GM18909 (cell line): ENCODE measurements around the gene RGSL1.

ENCODE experiments used
- ATAC-seq: cut with Tn5 transposase; IDR thresholded peaks from one replicate; pipeline ENCODE4 v1.9.1; 2021; ENCODE audit warnings: mild to moderate bottlenecking; ENCODE audit not compliant: unreplicated experiment, poor library complexity

Gene RGSL1

DNA sequence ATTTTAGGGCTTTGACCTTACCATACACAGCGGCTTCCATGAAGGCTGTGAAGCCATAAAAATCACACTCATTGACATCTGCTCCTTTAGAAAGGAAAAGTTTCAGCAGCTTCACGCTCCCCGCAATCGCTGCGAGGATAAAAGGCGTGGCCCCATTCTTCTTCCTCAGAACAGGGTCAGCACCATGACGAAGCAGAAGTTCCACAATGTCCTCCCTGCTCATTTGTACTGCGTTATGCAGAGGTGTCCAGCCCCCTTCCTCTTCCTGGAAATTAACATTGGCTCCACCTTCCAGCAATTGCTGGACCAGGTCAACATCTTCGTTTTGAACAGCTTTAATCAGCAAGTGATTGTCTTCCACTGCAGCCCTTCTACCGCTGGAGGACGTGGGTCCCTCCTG is 136.4 kb downstream of the RGSL1 start:
- no peak for ATAC-seq

GRCh38 chr1:182587093-182587492 is 137.1 kb downstream of the RGSL1 start:
- no peak for ATAC-seq

- no peak for ATAC-seq
These were observed 137.9 kb downstream of the RGSL1 start for GRCh38 chr1:182587666-182588499.

DNA sequence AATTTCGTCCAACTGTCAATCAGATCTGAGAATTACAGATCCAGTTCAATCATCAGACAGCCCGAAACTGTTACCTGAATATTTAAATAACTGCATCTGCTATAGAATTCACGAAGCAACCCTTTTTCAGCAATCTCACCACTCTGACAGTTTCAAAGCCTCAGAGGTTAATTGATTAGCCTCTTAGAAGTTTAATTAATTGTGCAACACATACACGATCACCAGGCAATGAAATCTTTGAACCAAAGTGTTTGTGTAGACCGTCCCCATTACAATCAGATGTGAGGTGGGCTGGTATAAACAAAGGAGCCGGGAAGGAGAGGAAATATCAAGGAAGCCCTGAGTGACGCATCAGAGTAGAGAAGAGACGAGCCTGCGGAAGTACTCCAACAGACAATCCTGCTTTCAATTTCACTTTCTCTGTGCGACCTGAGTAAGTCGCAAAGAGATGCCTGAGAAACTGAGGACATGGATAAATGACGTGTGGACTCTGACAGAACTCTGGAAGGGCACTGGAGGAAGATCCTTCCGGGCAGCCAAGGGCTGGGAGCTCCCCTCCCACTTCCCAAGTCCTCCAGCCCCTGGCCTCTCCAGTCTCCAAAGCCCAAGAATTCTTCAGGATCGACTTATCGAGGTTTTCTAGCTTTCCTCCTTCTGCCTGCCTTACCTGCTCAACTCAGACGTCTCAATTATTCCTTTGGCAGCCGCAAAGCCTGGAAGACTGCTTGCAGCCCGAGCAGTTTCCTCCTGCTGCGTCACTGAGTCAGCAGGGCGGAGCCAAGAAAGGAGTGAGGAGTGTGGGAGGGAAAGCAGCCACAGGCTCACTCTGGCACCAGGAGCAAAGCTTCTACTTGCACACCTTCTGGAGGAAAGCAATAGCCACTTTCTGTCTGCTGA is 138.8 kb downstream of the RGSL1 start, which contains the start of gene RNASEL:
Gene RNASEL, minus strand, starts transcription at position 757 of the 897 bp plus-strand sequence. CDS start 2,450 bp downstream, outside the sequence.
- ATAC-seq: peak; percentile 82

GRCh38 chr1:182589520-182589919 is 139.6 kb downstream of the RGSL1 start:
- no peak for ATAC-seq

DNA sequence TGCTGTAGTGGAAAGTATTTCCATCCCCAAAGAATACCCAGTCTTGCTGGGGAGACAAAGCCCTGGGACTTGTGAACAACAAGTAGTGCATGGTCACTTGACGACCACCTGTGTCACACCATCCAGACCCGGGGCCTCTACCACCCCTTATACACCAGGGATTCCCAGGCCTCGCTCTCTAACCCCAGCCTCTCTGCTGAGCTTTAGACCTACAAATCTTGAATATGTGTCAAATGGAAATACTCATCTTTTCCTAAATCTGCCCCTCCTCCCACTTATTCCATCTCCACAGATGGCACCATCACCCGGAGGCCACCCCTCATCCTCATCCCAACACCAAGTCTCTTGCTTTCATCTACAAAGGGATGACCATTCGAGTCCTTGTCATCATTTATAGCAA is 140.0 kb downstream of the RGSL1 start:
- no peak for ATAC-seq

GRCh38 chr1:182595641-182596240 is 145.8 kb downstream of the RGSL1 start:
- ATAC-seq: no peak

DNA sequence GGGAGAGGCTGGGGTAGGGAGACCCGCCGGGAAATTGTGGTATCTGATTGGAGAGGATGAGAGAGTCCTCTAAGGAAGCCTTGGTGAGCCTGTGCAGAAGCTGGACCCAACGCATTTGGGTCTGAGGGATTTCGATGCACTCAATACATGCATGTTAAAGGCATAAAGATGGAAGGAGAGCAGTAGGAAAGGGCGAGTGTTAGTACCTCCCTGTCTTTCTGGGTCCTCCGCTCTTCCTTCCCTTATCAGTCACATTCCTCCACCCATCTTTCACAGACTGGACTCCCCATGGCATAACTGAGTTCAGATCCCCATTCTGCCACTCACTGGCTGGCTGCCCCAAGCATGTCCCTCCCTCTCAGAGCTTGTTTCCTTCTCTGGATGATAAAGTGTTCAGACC is 147.0 kb downstream of the RGSL1 start:
- no peak for ATAC-seq

- no peak for ATAC-seq
These were observed 148.3 kb downstream of the RGSL1 start for GRCh38 chr1:182598296-182598695.

GRCh38 chr1:182599339-182599738 is 149.4 kb downstream of the RGSL1 start:
- ATAC-seq: no peak

GRCh38 chr1:182600036-182600713 is 150.2 kb downstream of the RGSL1 start:
- no peak for ATAC-seq

- ATAC-seq: no peak
These were observed 150.9 kb downstream of the RGSL1 start for GRCh38 chr1:182600745-182601415.

DNA sequence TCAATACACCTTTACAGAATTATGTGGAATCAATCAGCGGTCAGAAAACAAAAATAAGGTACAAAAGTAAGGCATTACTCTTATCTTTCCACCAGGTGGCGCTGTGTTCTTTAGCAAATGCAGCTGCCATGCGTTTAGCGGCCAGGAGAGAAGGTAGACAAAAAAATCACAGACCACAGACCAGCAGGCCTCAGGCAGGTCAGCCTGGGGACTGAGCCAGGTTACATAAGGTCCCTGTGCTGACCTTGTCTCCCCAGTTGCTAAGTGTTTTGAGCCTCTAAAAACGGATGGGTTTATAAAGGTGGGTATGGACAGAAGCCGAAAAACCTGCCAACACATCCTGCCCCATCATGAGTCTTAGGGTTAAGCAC is 151.5 kb downstream of the RGSL1 start:
- ATAC-seq: no peak

- no peak for ATAC-seq
These were observed 152.0 kb downstream of the RGSL1 start for GRCh38 chr1:182601913-182602312.

DNA sequence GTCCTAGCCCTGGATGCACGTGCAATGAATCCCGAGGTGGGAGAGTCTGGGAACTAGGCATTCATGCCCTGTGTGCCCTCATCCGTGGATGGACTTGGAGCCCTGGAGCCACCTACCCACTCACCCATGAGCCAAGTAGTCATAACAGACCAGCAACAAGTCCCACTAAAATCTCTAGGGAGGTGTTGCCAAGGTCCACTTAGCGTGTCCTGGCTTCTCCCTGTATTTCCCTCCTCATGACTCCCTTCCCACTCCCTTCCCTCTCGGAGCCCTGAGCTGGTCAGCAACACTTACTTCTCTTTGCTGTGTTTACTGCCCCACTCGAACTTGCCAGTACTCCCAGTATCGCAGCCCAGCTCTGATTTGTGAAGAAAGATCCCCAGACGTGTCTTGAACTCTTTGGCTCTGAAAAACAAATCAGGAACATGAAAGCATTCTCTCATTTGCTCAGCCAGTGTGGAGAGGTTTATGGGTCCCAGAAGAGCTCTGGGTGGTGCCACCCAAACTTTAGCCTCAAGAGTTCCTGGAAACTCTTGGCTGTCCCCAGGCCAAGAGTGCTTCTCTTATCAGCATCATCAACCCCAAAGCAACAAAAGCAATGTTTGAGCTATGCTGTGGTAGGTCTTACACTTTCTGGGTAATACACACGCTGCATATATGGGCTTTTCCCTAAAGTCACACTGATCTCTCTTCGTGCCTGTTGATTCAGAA is 153.1 kb downstream of the RGSL1 start:
- ATAC-seq: no peak

- no peak for ATAC-seq
These were observed 153.8 kb downstream of the RGSL1 start for GRCh38 chr1:182603646-182604174.

DNA sequence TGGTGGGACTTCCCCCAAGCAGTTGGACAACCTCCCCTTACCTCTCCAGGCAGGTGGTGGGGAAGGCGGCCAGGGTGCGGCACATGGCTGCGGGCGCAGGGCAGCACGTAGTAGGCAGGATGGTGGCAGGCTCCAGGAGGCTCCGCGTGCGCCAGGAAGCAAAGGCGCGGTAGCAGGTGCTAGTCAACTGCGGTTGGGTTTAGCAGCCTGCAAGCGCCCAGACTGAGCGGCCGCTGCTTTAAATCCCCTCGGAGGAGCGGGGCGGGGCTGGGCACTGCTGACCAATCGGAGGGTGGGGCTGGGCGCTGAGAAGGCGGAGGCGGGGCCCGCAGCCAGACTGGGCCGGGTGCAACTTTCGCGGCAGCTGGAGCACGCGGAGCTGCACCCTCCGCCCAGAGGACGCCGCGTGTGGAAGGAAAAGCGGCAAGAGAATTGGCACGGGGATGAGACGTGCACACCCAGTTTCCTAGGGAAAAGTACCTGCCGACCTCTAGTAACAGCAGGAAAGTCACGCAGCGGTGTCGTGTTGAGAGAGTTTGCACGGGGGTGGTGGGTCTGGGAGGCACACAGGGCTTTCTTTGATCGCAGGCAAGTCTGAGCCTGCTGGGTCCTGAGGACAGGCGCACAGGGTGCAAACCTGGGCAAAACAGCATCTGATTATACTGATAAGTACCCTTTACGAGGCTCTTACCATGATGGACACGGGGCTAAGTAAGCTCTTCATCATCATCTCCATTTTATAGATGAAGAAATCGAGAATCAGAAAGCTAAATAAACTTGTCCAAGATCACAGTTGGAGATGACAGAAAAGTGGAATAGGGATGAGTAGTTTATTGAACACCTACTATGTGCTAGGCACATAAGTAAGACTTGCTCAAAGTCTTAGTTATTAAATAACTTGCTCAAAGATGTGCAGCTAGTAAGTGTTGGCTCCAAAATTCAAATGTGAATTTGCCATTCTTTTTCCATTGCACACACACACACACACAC is 154.5 kb downstream of the RGSL1 start, which contains the start of gene RGS16:
Gene RGS16, minus strand, starts transcription at position 215 of the 990 bp plus-strand sequence. Its CDS starts 130 bp downstream, at position 85.
- ATAC-seq: peak; percentile 92

DNA sequence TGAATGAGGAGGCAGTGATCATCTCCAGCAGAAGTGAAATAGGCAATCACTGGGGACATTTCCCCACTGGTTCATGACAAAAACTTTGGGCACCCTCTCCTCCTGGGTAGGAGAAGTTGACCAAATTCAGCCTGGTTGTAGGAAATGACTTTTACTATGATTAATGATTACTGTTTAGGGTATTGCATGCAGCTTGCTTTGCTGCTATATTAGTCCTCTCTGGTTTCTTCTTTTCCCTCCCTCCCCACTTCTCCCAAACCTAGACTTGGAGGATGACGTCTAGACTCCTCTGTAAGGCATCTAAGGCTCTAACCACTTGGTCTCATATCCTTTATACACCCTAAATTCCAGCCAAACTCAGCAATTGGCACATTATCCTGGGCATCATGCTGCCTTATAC is 157.6 kb downstream of the RGSL1 start:
- no peak for ATAC-seq
